Measurements from ENCODE around the gene CAVIN2. TPM values are rescaled to one million over a fixed set of nuclear protein-coding genes. Genes with fewer than 3 reads are reported as not detected.
A peak's percentile ranks its signal among the peaks of the same experiment; 100 is the strongest.

Gene CAVIN2
- 27.5 TPM for polyA plus RNA-seq
- long read RNA-seq, donor 1, transcript CAVIN2-201 (2 exons, 3,229 nt), result major isoform, 7 of 7 reads
- long read RNA-seq, donor 1, partial matches to known transcripts, result 0 of 7 reads
- long read RNA-seq, donor 1, other reads (novel, unspliced or antisense), result 0 of 7 reads
- long read RNA-seq, donor 2, transcript CAVIN2-201 (2 exons, 3,229 nt), result major isoform, 15 of 33 reads
- long read RNA-seq, donor 2, partial matches to known transcripts, result 18 of 33 reads
- long read RNA-seq, donor 2, other reads (novel, unspliced or antisense), result 0 of 33 reads
- long read RNA-seq, donor 3, result 0 reads
- long read RNA-seq, donor 4, partial matches to known transcripts, result 0 of 1 reads
- long read RNA-seq, donor 4, other reads (novel, unspliced or antisense), result 0 of 1 reads
- long read RNA-seq, donor 5, transcript CAVIN2-201 (2 exons, 3,229 nt), result major isoform, 8 of 8 reads
- long read RNA-seq, donor 5, partial matches to known transcripts, result 0 of 8 reads
- long read RNA-seq, donor 5, other reads (novel, unspliced or antisense), result 0 of 8 reads
- long read RNA-seq, donor 6, transcript CAVIN2-201 (2 exons, 3,229 nt), result major isoform, 12 of 12 reads
- long read RNA-seq, donor 6, partial matches to known transcripts, result 0 of 12 reads
- long read RNA-seq, donor 6, other reads (novel, unspliced or antisense), result 0 of 12 reads
- long read RNA-seq, donor 7, transcript CAVIN2-201 (2 exons, 3,229 nt), result major isoform, 7 of 7 reads
- long read RNA-seq, donor 7, partial matches to known transcripts, result 0 of 7 reads
- long read RNA-seq, donor 7, other reads (novel, unspliced or antisense), result 0 of 7 reads
- long read RNA-seq, donor 8, transcript CAVIN2-201 (2 exons, 3,229 nt), result major isoform, 23 of 23 reads
- long read RNA-seq, donor 8, partial matches to known transcripts, result 0 of 23 reads
- long read RNA-seq, donor 8, other reads (novel, unspliced or antisense), result 0 of 23 reads
- long read RNA-seq, donor 9, transcript CAVIN2-201 (2 exons, 3,229 nt), result major isoform, 12 of 12 reads
- long read RNA-seq, donor 9, partial matches to known transcripts, result 0 of 12 reads
- long read RNA-seq, donor 9, other reads (novel, unspliced or antisense), result 0 of 12 reads
- long read RNA-seq, donor 10, transcript CAVIN2-201 (2 exons, 3,229 nt), result major isoform, 10 of 10 reads
- long read RNA-seq, donor 10, partial matches to known transcripts, result 0 of 10 reads
- long read RNA-seq, donor 10, other reads (novel, unspliced or antisense), result 0 of 10 reads
- long read RNA-seq, donor 11, transcript CAVIN2-201 (2 exons, 3,229 nt), result major isoform, 9 of 15 reads
- long read RNA-seq, donor 11, partial matches to known transcripts, result 6 of 15 reads
- long read RNA-seq, donor 11, other reads (novel, unspliced or antisense), result 0 of 15 reads

DNA sequence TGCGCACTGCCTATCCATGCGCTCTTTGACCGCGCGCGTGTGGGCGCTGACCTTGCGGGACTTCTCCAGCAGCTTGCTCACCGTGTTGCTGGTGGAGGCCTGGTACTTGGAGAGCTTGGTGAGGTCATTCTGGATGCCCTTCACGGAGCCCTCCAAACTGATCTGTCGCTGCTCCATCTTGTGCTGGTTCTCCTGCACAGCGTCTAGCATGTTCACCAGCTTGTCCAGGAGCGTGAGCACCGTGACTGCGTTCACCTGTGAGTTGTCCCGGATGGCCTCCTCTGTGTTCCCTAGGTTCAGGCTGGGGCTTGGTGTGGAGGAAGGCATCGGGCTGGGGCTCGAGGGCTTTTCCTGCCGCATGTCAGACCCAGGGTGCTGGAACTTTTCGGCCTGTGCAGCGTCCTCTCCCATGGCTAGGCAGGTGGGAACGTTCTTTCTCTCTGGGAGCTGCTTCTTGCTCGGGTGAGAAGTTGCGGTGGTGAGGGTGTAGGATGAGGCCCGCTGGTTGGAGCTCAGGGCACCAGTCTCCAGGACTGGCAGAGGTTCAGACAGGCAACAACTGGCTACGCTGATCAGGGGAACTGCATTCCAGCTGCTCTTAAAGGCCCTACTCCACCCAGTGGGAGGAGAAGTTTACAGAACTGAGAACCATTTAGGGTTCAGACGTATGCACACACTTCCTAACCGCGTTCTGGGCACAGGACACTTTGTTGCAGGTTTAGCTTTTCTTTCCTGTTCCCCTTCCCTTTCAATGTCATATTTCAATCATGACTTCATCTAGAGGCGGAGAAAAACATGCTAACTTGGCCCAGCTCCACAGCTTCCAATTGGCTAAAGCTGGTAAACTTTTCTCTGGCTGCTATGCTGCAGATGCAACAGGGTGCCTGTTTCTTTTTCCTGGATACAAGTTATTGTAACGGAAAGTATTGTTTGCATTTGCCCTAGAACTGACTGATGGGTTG, at the start of gene CAVIN2:
Gene CAVIN2 (minus strand): TSS at position 574 of the 962 bp plus-strand sequence. CDS start 163 bp downstream, at position 411.
- WGBS (ENCODE audit: insufficient coverage, low lambda C conversion rate), result 80% methylated on average over 2 of the region's 31 CpGs
- Histone ChIP-seq H3K9me3 (ENCODE audit: control insufficient read depth, low read depth, low read length) (no peaks in the 10 kb centered on the region), H3K27me3 (ENCODE audit: control insufficient read depth, insufficient read depth, low read length) (no peaks in the 10 kb centered on the region), H3K4me3 (ENCODE audit: low read length) (peak within 1 kb of the TSS; percentile 38), H3K36me3 (ENCODE audit: control insufficient read depth, insufficient read depth, low read length) (no peaks in the 10 kb centered on the region), H3K4me1 (ENCODE audit: control insufficient read depth, insufficient read depth, low read length) (no peaks in the 10 kb centered on the region), H3K27ac (ENCODE audit: low read length) (peak within 1 kb of the TSS; percentile 48)
- DNase-seq, result peak; percentile 20 to 47

GRCh38 chr2:191895743-191896142, 48.9 kb upstream of the CAVIN2 start:
- Histone ChIP-seq H3K4me3 (ENCODE audit: low read length) (no peak overlapping the region), H3K36me3 (ENCODE audit: control insufficient read depth, insufficient read depth, low read length) (no peaks in the 10 kb centered on the region), H3K27ac (ENCODE audit: low read length) (no peak overlapping the region), H3K27me3 (ENCODE audit: control insufficient read depth, insufficient read depth, low read length) (no peaks in the 10 kb centered on the region), H3K9me3 (ENCODE audit: control insufficient read depth, low read depth, low read length) (no peaks in the 10 kb centered on the region), H3K4me1 (ENCODE audit: control insufficient read depth, insufficient read depth, low read length) (no peaks in the 10 kb centered on the region)
- DNase-seq, result no peak
- 67% methylated on average over 1 of the region's 2 CpGs for WGBS (ENCODE audit: insufficient coverage, low lambda C conversion rate)

DNA sequence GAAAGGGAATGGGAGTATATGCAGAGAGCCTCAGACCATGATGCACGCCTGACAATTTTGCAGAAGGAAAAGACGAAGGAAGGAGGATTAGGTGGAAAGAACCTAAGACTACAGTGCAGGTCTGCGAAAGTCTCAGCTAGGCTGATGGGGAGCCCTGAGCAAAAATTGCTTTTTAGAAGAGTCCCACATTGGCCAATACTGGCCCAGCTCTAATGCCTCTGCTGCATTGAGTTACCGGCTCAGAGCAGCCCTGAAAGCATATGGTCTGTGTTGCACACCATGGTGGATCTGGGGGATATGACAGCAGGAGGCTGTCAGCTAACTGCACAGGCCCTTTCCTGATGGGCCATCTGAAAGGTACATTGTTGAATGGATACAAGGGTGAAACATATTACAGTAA, 48.3 kb upstream of the CAVIN2 start:
- no CpG with 5 or more reads among the region's 4 CpGs for WGBS (ENCODE audit: insufficient coverage, low lambda C conversion rate)
- no peaks in the 10 kb centered on the region for H3K4me1 ChIP-seq (ENCODE audit: control insufficient read depth, insufficient read depth, low read length)
- H3K4me3 ChIP-seq (ENCODE audit: low read length), result no peak overlapping the region
- no peaks in the 10 kb centered on the region for H3K36me3 ChIP-seq (ENCODE audit: control insufficient read depth, insufficient read depth, low read length)
- DNase-seq, result no peak
- H3K27ac ChIP-seq (ENCODE audit: low read length), result no peak overlapping the region
- H3K27me3 ChIP-seq (ENCODE audit: control insufficient read depth, insufficient read depth, low read length), result no peaks in the 10 kb centered on the region
- no peaks in the 10 kb centered on the region for H3K9me3 ChIP-seq (ENCODE audit: control insufficient read depth, low read depth, low read length)

GRCh38 chr2:191894681-191895147, 47.8 kb upstream of the CAVIN2 start:
- no CpG with 5 or more reads among the region's 3 CpGs for WGBS (ENCODE audit: insufficient coverage, low lambda C conversion rate)
- Histone ChIP-seq H3K27me3 (ENCODE audit: control insufficient read depth, insufficient read depth, low read length) (no peaks in the 10 kb centered on the region), H3K9me3 (ENCODE audit: control insufficient read depth, low read depth, low read length) (no peaks in the 10 kb centered on the region), H3K4me1 (ENCODE audit: control insufficient read depth, insufficient read depth, low read length) (no peaks in the 10 kb centered on the region), H3K4me3 (ENCODE audit: low read length) (no peak overlapping the region), H3K36me3 (ENCODE audit: control insufficient read depth, insufficient read depth, low read length) (no peaks in the 10 kb centered on the region), H3K27ac (ENCODE audit: low read length) (no peak overlapping the region)
- no peak for DNase-seq

DNA sequence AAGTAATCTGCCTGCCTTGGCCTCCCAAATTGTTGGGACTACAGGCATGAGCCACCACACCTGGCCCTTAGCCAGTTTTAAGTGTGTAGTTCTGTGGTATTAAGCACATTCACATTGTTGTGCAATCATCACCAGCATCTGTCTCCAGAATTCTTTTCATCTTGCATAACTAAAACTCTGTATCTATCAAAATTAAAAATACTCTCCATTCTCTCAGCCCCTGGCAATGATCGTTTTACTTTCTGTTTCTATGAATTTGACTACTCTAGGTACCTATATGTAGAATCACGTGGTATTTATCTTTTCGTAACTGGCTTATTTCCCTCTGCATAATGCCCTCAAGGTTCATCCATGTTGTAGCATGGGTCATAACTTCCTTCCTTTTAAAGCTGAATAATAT, 45.5 kb upstream of the CAVIN2 start:
- Histone ChIP-seq H3K36me3 (ENCODE audit: control insufficient read depth, insufficient read depth, low read length) (no peaks in the 10 kb centered on the region), H3K27me3 (ENCODE audit: control insufficient read depth, insufficient read depth, low read length) (no peaks in the 10 kb centered on the region), H3K4me1 (ENCODE audit: control insufficient read depth, insufficient read depth, low read length) (no peaks in the 10 kb centered on the region), H3K9me3 (ENCODE audit: control insufficient read depth, low read depth, low read length) (no peaks in the 10 kb centered on the region), H3K4me3 (ENCODE audit: low read length) (no peak overlapping the region), H3K27ac (ENCODE audit: low read length) (no peak overlapping the region)
- DNase-seq, result no peak
- WGBS (ENCODE audit: insufficient coverage, low lambda C conversion rate), result 100% methylated on average over 1 of the region's 3 CpGs

- H3K4me1 ChIP-seq (ENCODE audit: control insufficient read depth, insufficient read depth, low read length), result no peaks in the 10 kb centered on the region
- H3K36me3 ChIP-seq (ENCODE audit: control insufficient read depth, insufficient read depth, low read length), result no peaks in the 10 kb centered on the region
- H3K27ac ChIP-seq (ENCODE audit: low read length), result no peak overlapping the region
- 96% methylated on average over 4 of the region's 5 CpGs for WGBS (ENCODE audit: insufficient coverage, low lambda C conversion rate)
- H3K27me3 ChIP-seq (ENCODE audit: control insufficient read depth, insufficient read depth, low read length), result no peaks in the 10 kb centered on the region
- H3K4me3 ChIP-seq (ENCODE audit: low read length), result no peak overlapping the region
- H3K9me3 ChIP-seq (ENCODE audit: control insufficient read depth, low read depth, low read length), result no peaks in the 10 kb centered on the region
- no peak for DNase-seq
These were observed 44.8 kb upstream of the CAVIN2 start for GRCh38 chr2:191891656-191892055.

GRCh38 chr2:191889931-191890330, 43.0 kb upstream of the CAVIN2 start:
- DNase-seq, result no peak
- Histone ChIP-seq H3K27me3 (ENCODE audit: control insufficient read depth, insufficient read depth, low read length) (no peaks in the 10 kb centered on the region), H3K27ac (ENCODE audit: low read length) (no peak overlapping the region), H3K4me3 (ENCODE audit: low read length) (no peak overlapping the region), H3K36me3 (ENCODE audit: control insufficient read depth, insufficient read depth, low read length) (no peaks in the 10 kb centered on the region), H3K4me1 (ENCODE audit: control insufficient read depth, insufficient read depth, low read length) (peaks cover 6% of the 10 kb centered on the region), H3K9me3 (ENCODE audit: control insufficient read depth, low read depth, low read length) (no peaks in the 10 kb centered on the region)
- 92% methylated on average over 2 of the region's 2 CpGs for WGBS (ENCODE audit: insufficient coverage, low lambda C conversion rate)

- no peaks in the 10 kb centered on the region for H3K9me3 ChIP-seq (ENCODE audit: control insufficient read depth, low read depth, low read length)
- no peak for DNase-seq
- no peaks in the 10 kb centered on the region for H3K27me3 ChIP-seq (ENCODE audit: control insufficient read depth, insufficient read depth, low read length)
- 81% methylated on average over 3 of the region's 3 CpGs for WGBS (ENCODE audit: insufficient coverage, low lambda C conversion rate)
- H3K27ac ChIP-seq (ENCODE audit: low read length), result no peak overlapping the region
- H3K4me1 ChIP-seq (ENCODE audit: control insufficient read depth, insufficient read depth, low read length), result peaks cover 6% of the 10 kb centered on the region
- H3K36me3 ChIP-seq (ENCODE audit: control insufficient read depth, insufficient read depth, low read length), result no peaks in the 10 kb centered on the region
- no peak overlapping the region for H3K4me3 ChIP-seq (ENCODE audit: low read length)
These were observed 41.7 kb upstream of the CAVIN2 start for GRCh38 chr2:191888400-191889166.

DNA sequence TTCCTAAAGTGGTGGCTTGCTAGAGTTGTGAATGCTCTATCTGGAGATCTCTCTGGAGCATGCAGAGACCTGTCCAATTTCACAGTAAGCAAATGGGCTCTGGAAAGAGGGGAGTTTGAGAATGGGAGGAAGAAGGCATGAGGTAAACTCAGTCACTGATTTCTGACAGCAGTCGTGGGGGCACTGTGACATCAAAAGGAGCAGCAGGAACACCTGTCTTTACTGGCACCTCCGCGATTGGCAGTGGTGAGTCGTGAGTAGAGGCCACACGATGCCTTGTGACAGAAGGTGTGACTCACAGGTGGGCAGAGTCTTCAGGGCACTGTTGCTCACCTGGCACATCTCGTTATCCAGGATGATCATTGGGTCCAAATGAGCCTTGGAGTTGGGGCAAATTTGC, 38.8 kb upstream of the CAVIN2 start:
- no peak overlapping the region for H3K27ac ChIP-seq (ENCODE audit: low read length)
- peaks cover 5% of the 10 kb centered on the region for H3K9me3 ChIP-seq (ENCODE audit: control insufficient read depth, low read depth, low read length)
- DNase-seq, result no peak
- no CpG with 5 or more reads among the region's 6 CpGs for WGBS (ENCODE audit: insufficient coverage, low lambda C conversion rate)
- no peak overlapping the region for H3K4me3 ChIP-seq (ENCODE audit: low read length)
- peaks cover 6% of the 10 kb centered on the region for H3K4me1 ChIP-seq (ENCODE audit: control insufficient read depth, insufficient read depth, low read length)
- no peaks in the 10 kb centered on the region for H3K27me3 ChIP-seq (ENCODE audit: control insufficient read depth, insufficient read depth, low read length)
- no peaks in the 10 kb centered on the region for H3K36me3 ChIP-seq (ENCODE audit: control insufficient read depth, insufficient read depth, low read length)

Data from large intestine (tissue), 12 donors.